SKM-1 treated with dmso at 0.1 percent for 144 hours (cell line): ENCODE measurements around the gene NECTIN1.

Experiments
- DNase-seq: peaks from one replicate; lab custom pipeline; 2025; ENCODE audit not compliant: unreplicated experiment; lab: John Stamatoyannopoulos, UW

NECTIN1 gene

DNA sequence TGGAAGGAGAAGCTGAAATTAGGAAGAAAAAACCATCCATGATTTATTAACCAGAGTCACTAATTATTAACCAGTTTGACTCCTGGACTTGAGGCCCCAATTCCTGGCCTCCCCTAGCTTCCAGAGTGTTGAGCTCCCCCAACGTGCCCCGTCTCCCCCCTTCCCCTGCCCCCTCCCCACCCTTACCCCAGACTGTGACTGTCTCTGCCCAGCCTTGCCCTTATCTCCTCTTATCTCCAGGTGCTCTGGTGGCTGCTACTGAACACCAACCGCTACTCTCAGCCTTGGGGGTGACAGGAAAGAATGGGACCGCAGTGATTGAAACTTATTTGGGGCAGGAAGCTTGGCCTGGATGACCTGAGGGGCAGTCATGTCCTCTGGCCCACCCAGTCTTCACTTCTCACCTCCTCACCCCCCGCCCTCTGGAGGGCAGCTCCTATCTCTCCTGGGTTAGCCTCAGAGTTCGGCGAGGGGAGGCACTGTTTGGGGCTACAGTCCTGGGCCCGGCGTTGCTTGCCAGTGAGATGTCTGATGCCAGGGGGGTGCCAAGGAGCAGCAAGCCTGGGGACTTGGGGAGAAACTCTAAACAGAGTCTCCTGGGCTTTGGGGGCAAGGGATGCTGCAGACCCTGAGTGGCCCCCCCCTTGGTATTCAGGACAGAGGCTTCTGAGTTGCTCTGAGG is 15.5 kb downstream of the NECTIN1 start:
- DNase-seq = no peak

- peak; percentile 91 for DNase-seq
Measured at GRCh38 chr11:119712459-119713358, 16.3 kb downstream of the NECTIN1 start.

- no peak for DNase-seq
Measured at GRCh38 chr11:119712006-119712405, 17.0 kb downstream of the NECTIN1 start.

- no peak for DNase-seq
Measured at GRCh38 chr11:119711476-119711875, 17.5 kb downstream of the NECTIN1 start.

DNA sequence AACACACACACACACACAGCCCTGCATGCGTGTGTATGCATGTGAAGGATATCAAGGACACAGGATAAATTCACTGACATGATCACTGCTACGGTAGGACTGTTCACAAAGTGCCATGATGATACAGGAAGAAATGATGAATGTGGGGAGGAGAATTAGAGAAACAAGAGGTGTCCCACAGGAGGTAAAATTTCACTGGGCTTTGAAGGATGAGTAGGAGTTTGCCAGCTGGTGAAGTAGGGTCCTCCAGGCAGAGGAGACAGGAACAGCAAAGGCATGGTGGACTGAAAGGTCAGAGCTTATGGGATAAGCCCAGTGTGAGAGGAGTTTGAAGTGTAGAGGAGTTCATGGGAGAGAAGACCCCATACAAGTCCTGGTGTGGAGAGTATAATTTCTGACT is 18.6 kb downstream of the NECTIN1 start:
- DNase-seq = no peak

DNA sequence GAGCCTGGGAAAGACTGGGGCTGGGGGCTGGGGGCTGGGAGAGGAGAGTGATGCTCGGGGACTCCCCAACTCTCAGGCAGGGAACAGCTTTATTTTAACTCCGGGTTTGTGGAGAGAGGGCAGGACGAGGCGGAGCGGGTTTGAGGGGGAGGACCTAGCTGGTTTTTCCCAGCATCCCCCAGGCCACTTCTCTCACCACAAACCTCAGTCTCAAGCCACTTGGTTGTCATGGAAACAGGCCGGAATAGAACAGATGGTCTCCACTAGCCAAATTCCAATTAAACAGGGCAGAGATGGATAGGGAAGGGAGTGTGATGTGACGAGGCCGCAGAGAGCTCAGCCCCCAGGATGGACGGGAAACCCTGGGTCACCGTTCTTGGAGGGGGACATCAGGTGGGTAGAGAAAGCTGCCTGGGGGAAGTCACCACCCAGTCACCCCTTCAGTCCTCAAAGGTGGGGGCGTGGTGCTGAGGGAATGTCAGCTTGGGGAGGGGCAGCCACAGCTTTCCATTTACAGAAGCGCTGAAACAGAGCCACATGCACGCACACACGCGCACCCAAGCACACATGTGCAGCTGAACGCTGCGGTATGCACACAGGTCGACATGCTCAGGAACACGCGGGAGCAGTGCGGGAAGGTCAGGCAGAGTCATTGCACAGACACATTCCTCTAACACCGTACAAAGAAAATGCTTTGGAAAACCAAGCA is 19.2 kb downstream of the NECTIN1 start:
- peak; percentile 71 for DNase-seq

DNA sequence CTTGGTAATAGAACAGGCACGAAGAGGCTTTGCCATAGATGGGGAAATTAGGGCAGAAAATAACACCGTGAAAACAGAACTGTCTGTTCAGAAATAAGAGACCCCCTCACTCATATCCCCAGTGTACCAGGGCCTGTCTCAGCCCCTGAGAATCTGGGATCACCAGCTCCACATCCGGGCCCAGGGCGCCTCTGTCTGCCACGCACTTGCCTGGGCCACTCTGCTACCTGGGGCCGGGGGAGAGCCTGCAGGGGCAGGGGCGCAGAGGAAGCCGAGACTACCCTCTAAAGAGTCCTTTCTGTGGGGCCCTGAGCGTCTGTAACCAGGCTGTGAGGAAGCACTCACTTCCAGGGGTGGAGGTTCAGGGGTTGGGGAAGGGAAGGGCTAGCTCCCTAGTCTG is 19.8 kb downstream of the NECTIN1 start:
- peak; percentile 18 for DNase-seq

DNA sequence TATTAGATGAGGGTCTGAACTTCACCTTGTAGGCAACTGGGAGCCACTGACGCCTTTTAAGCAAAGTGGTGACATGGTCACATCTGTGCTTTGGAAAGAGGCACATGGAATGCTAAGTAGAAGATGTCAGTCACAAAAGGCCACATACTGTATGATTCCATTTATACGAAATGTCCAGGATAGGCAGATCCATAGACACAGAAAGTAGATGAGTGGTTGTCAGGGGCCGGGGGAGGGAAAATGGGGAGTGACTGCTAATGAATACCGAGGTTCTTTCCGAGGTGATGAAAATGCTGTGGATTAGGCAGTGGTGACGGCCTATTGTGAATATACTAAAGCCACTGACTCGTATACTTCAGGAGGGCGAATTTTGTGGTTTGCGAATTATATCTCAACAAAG is 20.6 kb downstream of the NECTIN1 start:
- no peak for DNase-seq

- DNase-seq = no peak
Measured at GRCh38 chr11:119706887-119707286, 22.1 kb downstream of the NECTIN1 start.

DNA sequence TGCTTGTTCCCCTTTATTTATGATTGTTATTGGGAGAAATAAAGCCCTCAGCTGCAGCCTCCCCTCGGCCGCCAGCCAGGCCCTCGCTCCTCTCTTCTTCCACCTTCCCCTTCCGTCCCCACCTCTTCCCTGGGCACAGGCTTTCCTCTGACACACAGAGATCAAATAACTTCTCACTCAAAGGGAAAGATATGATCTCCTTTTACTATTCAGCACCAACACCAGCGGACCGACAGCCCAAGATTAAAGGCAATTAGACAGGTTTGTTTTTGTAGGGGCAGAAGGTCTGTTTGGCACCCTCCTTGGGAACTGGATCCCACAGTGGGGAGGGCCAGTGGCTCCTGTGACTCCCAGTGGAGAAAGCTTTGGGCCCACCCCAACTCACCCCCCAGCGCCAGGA is 23.0 kb downstream of the NECTIN1 start:
- no peak for DNase-seq

DNA sequence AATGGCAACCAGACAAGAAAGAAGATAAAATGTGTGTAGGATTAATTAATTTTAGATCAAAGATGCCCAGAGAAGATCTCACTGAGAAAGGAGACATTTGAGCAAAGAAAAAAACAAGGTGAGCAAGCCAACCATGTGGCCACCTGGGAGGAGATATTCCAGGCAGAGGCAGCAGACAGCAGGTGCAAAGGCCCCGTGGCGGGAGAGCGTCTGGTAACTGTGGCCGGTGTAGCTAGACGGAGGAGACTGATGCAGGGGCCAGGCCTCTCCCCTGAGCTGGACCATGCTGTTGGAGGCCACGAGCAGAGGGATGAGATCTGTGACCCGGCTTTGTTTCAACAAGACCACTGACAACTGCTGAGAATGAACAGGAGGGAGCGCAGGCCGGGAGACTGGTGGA is 23.6 kb downstream of the NECTIN1 start:
- no peak for DNase-seq

DNA sequence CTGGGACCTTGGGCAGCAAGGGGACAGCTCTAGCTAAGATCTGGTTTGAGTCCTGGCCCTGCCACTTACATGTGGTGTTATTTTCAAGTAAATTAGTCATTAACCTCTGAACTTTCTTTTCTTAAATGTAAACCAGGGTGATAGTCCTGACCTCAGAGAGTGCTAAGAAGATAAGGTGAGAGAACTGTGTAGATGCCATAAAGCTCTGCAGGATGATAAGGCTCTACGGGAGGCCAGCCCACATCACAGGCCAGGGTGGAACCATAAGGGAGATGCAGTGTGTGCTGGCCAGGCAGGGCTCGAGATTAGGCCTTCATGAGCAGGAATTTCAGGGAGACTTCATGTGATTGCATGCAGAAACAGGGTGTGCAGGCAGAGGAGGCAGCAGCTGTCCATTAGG is 24.2 kb downstream of the NECTIN1 start:
- no peak for DNase-seq

DNA sequence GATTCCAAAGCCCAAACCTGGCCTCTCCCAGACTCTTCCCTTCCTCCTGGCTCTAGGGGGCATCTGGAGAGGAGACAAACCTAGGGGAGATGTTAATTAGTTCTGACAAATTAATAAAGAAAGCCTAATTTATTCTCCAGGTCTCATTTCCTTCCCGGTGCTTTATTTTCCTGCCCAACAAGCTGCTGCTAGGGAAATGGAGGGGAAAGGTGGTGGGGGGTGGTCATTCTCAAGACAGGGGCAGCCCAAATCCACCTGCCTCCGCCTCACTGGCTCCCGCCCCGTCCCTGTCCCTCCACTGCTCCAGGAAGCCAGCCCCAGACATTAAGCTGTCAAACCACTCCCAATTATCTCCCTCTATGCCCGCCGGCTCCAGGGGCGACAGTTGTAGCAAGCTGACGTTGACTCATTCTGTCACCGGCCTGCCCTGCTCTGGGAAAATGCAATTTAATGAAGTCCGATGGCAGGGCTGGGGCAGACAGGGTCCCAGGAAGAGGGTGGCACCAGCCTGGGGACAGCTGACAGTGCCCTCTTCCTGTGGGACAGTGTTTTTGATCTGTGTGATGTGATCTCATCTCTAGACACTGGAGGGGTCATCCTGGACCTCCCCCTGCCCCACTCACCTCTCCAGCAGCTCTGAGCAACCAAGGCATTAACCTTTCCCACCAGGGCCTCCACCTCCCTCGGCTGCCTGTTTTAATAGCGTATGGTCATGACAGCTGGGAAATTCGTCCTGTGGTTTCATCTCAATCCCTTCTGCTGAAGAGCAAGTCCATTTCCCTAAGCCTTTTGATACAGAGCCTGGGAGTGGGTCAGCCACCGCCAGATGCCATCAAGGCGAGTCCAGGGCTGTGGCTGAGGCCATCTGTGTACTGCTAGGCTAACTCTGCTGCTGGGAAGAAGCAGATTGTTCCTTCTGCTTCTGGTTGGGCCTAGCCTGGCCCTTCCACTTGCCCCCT is 27.1 kb downstream of the NECTIN1 start:
- no peak for DNase-seq

DNA sequence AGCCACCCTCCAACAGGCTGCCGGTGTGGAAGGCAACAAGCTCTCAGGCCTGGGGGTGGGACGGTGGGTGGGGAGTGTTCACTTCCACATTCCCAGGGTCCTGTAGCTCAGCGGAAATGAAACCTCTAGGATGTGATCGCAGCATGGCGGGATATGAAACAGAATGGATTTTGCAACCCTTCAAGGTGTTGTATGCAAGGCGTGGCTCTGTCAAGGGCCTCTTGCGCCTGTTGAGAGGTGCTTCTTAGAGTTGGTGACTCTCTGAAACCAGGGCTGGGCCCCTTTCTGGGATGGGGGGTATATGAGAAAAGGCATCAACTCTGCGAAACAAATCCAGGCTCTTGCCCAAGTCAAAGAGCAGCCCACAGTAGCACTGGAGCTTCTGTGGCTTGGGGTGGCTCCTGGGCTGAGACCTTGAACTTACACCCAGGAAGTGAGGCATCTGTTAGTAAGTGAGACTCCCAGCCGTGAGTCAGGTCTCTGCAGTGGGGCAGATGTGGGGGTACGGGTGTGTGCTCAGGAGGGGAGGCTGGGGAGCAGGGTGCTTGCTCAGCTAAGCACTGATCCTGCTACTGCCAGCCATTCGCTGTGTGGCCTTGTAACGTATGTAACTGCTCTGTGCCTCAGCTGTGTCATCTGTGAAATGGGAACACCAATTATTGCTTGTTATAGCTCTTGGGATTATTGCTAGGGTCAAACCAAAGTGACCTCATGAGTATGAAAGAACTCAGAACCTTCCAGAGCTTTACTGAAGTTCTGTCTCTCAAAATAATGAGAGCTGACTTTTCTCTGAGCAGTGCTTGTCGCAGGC is 28.3 kb downstream of the NECTIN1 start:
- DNase-seq = no peak

DNA sequence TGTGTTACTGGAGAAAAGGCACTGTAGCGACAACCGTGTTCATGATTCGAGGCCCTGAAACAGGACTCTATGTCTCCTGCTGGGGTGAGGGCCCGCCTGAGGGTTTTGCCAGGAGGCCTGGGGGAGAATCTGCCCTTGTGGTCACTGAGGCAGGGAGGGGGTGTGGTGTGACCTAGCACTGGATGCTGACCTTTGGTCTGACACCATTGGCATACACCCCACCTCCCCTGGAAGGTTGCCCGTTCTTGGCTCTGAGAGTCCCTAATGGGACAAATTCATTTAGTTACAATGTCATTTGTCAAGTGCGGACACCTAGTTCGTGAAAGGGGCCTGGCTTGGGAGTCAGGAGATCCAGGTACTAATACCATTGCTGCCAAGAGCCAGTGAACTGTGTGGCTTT is 29.0 kb downstream of the NECTIN1 start:
- no peak for DNase-seq

DNA sequence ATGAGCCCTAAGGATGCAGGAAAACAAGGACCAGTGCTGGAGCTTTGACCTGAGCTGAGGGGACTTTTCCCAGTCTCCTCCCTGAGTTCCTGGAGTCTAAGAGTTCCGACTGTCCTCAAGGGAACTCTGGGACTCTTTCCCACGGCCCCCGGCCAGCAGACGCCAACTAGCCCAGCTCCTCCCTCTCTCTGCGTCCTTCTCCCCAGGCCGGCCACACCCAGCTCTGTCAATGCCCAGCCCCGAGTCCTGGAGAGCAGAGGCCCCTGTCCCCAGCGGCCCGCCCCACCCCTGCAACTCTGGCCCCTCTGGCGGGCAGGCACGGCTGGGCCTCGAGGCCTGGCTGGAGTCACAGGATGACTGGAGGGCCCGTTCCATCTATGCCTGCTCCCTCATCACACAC is 29.8 kb downstream of the NECTIN1 start:
- DNase-seq = no peak

DNA sequence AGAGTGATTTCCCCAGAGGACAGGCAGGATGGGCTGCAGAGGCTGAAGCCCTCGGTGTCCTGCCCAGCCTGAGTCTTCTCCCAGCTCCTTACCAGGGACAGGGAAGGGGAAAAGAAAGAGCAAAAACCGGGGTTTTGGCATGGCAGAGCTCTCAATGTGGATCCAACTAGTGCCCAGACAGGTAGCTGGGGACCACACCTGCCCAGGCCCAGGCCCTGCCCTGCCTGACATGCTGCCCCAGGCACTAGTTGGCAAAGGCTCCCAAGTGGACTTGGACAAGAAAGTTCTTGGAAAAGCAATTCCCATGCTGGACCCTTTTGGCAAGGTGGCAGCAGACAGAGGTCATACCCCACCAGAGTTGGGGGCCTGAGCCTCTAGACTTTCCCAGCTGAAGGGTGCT is 31.1 kb downstream of the NECTIN1 start:
- DNase-seq = no peak

DNA sequence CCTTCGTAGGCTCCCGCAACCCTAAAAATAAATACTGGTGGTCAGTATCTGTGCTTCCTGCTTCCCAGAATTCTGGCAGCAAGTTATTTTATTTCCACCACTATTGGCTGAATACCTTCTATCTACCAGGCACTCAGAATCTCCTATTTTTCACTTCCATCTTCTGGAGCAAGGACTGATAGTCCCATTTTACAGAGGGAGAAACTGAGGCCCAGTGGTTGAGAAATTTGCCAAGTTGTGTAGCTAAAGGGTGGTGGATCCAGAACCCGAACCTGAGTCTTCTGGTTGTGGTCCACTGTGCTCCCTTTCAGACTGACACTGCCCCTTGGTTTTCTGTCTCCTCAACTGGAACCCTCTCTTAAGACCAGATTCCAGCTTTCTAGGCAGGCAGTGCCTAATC is 31.6 kb downstream of the NECTIN1 start:
- no peak for DNase-seq

DNA sequence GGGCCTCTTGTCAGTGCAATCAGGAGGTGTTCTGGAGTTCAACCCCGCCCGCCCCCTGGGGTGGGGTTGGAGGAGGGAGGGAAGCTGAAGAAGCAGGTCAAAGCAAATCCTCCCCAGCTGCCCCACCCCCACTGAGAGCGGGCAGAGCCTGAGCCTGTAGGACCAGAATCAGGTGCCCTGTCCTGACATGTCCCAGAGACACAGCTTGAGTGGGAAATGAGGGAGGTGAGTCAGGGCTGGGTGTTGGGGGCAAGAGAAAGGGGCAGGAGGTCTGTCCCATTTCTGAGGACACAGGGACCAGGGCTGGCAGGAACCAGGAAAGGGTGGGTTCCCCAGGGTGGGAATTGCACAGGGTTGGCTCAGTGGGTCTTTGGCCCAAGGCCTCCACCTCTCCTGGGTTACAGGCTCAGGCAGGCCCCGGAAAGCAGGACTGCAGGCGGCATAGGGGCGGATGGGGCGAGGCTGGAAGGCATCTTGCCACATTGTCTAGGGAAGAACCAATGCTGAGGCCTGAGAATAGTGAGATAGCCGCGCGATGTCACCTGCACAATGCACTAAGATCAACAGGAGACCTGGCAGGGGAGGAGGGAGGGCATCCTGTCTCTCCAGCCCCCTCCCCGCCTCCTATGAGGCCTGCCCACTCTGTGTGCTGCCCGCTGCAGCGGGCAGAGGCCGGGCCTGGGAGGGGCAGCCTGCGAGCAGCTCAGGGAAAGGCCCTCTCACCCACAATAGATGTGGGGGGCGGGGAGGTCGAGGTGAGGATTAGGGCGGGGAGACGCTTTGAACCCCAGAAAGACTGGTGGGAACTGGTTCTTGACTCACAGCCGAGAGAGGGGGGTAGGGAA is 32.4 kb downstream of the NECTIN1 start:
- DNase-seq = no peak
